Upper lobe of left lung (tissue), 6 donors: ENCODE measurements around the gene GOLM1. TPM values are rescaled to one million over a fixed set of nuclear protein-coding genes. Genes with fewer than 3 reads are reported as not detected.
A peak's percentile ranks its signal among the peaks of the same experiment; 100 is the strongest.

Experiments
- ATAC-seq, 2 donors: fragments of 200-7000 bp; cut with Tn5 transposase; one replicate each; pipeline ENCODE4 v1.9.1; 2022; ENCODE audit warnings: mild to moderate bottlenecking in 2 of 2, moderate library complexity in 2 of 2; ENCODE audit not compliant: low FRiP score in 2 of 2
- DNase-seq, 2 donors: peaks; one replicate each; pipeline ENCODE4 v3.0.0-alpha.2; 2019 to 2020
- H3K27ac ChIP-seq, 4 donors: fragments of 200-600 bp; sonication (generic); one replicate each; pipeline ENCODE4 v1.5.1; 2016 to 2019
- H3K27me3 ChIP-seq, 4 donors: fragments of 200-600 bp; sonication (generic); one replicate each; pipeline ENCODE4 v1.5.1; 2017 to 2019
- H3K36me3 ChIP-seq, 4 donors: fragments of 200-600 bp; sonication (generic); one replicate each; pipeline ENCODE4 v1.5.1; 2016 to 2019
- H3K4me1 ChIP-seq, 4 donors: fragments of 200-600 bp; sonication (generic); one replicate each; pipeline ENCODE4 v1.5.1; 2018 to 2019
- H3K4me3 ChIP-seq, 4 donors: fragments of 200-600 bp; sonication (generic); one replicate each; pipeline ENCODE4 v1.5.1; 2017 to 2019; ENCODE audit warnings: mild to moderate bottlenecking in 2 of 4, moderate library complexity in 1 of 4
- H3K9me3 ChIP-seq, 4 donors: fragments of 200-600 bp; sonication (generic); one replicate each; pipeline ENCODE4 v1.5.1; 2018 to 2019
- CTCF ChIP-seq, 6 experiments: fragments of 450-650 bp in 4 of 6; fragments of 200-600 bp in 2 of 6; sonication (generic) in 2 of 6; IDR thresholded peaks; one replicate each; pipeline ENCODE4 v1.5.1; 2016 to 2019; ENCODE audit warnings: antibody characterized with exemption in 6 of 6
- EP300 ChIP-seq, 4 donors: sonication (generic); formaldehyde crosslinking; IDR thresholded peaks; one replicate each; pipeline ENCODE4 v1.5.1; 2017; ENCODE audit warnings: antibody characterized with exemption in 4 of 4, control low read depth in 2 of 4
- POLR2A ChIP-seq, 4 donors: fragments of 450-650 bp; IDR thresholded peaks; one replicate each; pipeline ENCODE4 v1.5.1; 2016 to 2017; ENCODE audit warnings: antibody characterized with exemption in 4 of 4, mild to moderate bottlenecking in 2 of 4
- POLR2AphosphoS5 ChIP-seq, 2 donors: sonication (generic); formaldehyde crosslinking; IDR thresholded peaks; one replicate each; pipeline ENCODE4 v1.5.1; 2017; ENCODE audit warnings: antibody characterized with exemption in 2 of 2
- WGBS, 2 donors: methylation state at CpG; one replicate each; pipeline ENCODE4 v1.1.5; 2017 to 2018; 5-methylcytosine and 5-hydroxymethylcytosine counted together
- total RNA-seq, 6 donors: library from RNA; depleted of rRNA in 4 of 6; stranded (reverse); fragments of >200 nt in 4 of 6; gene quantifications; one replicate each; pipeline versions ENCODE4 v1.1.0 to v1.2.1, GENCODE V29; 2016 to 2021
- donor health status: DM: no; HTN: no; CAD: no; lungs with moderate emphysema.
- donor health status: DM: no; HTN: yes; CAD: no; lungs with severe emphysema.

GOLM1 gene
- total RNA-seq, 6 donors from 2014 or later, result 3.1 to 27.5 (median 15.7) TPM

GRCh38 chr9:86047361-86047760 is 52.0 kb downstream of the GOLM1 start:
- no peak overlapping the region for H3K27ac ChIP-seq
- H3K4me1 ChIP-seq, result no peaks in the 10 kb centered on the region
- H3K9me3 ChIP-seq, result no peaks in the 10 kb centered on the region
- peak in 1 of 2 donors; percentile 27 for DNase-seq
- no peak overlapping the region for H3K4me3 ChIP-seq
- H3K27me3 ChIP-seq, result no peaks in the 10 kb centered on the region
- WGBS, 2 donors, result 93 to 94% methylated on average over 13 of the region's 13 CpGs
- TF ChIP-seq CTCF (IDR thresholded peaks at IDR 0.05) (no peak), EP300 (IDR thresholded peaks at IDR 0.05) (no peak), POLR2AphosphoS5 (IDR thresholded peaks at IDR 0.05) (no peak), POLR2A (IDR thresholded peaks at IDR 0.05) (no peak)
- no peak for ATAC-seq
- H3K36me3 ChIP-seq, result no peaks in the 10 kb centered on the region

- no peaks in the 10 kb centered on the region for H3K9me3 ChIP-seq
- no peak overlapping the region for H3K27ac ChIP-seq
- H3K4me3 ChIP-seq, result no peak overlapping the region
- DNase-seq, result peak in 1 of 2 donors; percentile 50
- H3K4me1 ChIP-seq, result no peaks in the 10 kb centered on the region
- no peak for TF ChIP-seq EP300 (IDR thresholded peaks at IDR 0.05)
- TF ChIP-seq POLR2A (IDR thresholded peaks at IDR 0.05), result no peak
- TF ChIP-seq CTCF (IDR thresholded peaks at IDR 0.05), result no peak
- no peaks in the 10 kb centered on the region for H3K36me3 ChIP-seq
- WGBS, 2 donors, result 81% methylated on average over 8 of the region's 8 CpGs
- no peak for ATAC-seq
- no peaks in the 10 kb centered on the region for H3K27me3 ChIP-seq
Measured at GRCh38 chr9:86046930-86047341, 52.4 kb downstream of the GOLM1 start.

- no peaks in the 10 kb centered on the region for H3K9me3 ChIP-seq
- H3K4me1 ChIP-seq, result no peaks in the 10 kb centered on the region
- ATAC-seq, result peak in 1 of 2 donors; percentile 53
- no peak for DNase-seq
- H3K36me3 ChIP-seq, result no peaks in the 10 kb centered on the region
- H3K4me3 ChIP-seq, result no peak overlapping the region
- H3K27ac ChIP-seq, result no peak overlapping the region
- WGBS, 2 donors, result 93 to 94% methylated on average over 14 of the region's 14 CpGs
- H3K27me3 ChIP-seq, result no peaks in the 10 kb centered on the region
- no peak for TF ChIP-seq POLR2AphosphoS5 (IDR thresholded peaks at IDR 0.05)
- no peak for TF ChIP-seq EP300 (IDR thresholded peaks at IDR 0.05)
Measured at GRCh38 chr9:86046071-86046636, 53.2 kb downstream of the GOLM1 start.

GRCh38 chr9:86045654-86046053 is 53.7 kb downstream of the GOLM1 start:
- DNase-seq (no peak), ATAC-seq (no peak)
- Histone ChIP-seq H3K4me1 (no peaks in the 10 kb centered on the region), H3K9me3 (no peaks in the 10 kb centered on the region), H3K4me3 (no peak overlapping the region), H3K27me3 (no peaks in the 10 kb centered on the region), H3K27ac (no peak overlapping the region), H3K36me3 (no peaks in the 10 kb centered on the region)
- no peak for TF ChIP-seq POLR2A (IDR thresholded peaks at IDR 0.05)
- TF ChIP-seq POLR2AphosphoS5 (IDR thresholded peaks at IDR 0.05), result no peak
- TF ChIP-seq EP300 (IDR thresholded peaks at IDR 0.05), result no peak
- TF ChIP-seq CTCF (IDR thresholded peaks at IDR 0.05), result no peak
- 92 to 95% methylated on average over 6 of the region's 6 CpGs for WGBS, 2 donors

- Histone ChIP-seq H3K36me3 (no peaks in the 10 kb centered on the region), H3K27me3 (no peaks in the 10 kb centered on the region), H3K9me3 (no peaks in the 10 kb centered on the region), H3K4me3 (no peak overlapping the region), H3K27ac (no peak overlapping the region), H3K4me1 (no peaks in the 10 kb centered on the region)
- DNase-seq, result no peak
- no peak for ATAC-seq
- WGBS, 2 donors, result 75 to 82% methylated on average over 4 of the region's 4 CpGs
- TF ChIP-seq CTCF (IDR thresholded peaks at IDR 0.05) (no peak), POLR2AphosphoS5 (IDR thresholded peaks at IDR 0.05) (no peak), EP300 (IDR thresholded peaks at IDR 0.05) (no peak), POLR2A (IDR thresholded peaks at IDR 0.05) (no peak)
Measured at GRCh38 chr9:86043999-86044398, 55.4 kb downstream of the GOLM1 start.
